ENCODE measurements around the gene TSPO2. TPM values are rescaled to one million over a fixed set of nuclear protein-coding genes. Genes with fewer than 3 reads are reported as not detected.

Gene TSPO2
- total and polyA plus RNA-seq, 2 of the 13 experiments (the other 11 are each of a cell fraction or from before 2014, with no cell fraction given), result 0.55 TPM; not detected in 1

DNA sequence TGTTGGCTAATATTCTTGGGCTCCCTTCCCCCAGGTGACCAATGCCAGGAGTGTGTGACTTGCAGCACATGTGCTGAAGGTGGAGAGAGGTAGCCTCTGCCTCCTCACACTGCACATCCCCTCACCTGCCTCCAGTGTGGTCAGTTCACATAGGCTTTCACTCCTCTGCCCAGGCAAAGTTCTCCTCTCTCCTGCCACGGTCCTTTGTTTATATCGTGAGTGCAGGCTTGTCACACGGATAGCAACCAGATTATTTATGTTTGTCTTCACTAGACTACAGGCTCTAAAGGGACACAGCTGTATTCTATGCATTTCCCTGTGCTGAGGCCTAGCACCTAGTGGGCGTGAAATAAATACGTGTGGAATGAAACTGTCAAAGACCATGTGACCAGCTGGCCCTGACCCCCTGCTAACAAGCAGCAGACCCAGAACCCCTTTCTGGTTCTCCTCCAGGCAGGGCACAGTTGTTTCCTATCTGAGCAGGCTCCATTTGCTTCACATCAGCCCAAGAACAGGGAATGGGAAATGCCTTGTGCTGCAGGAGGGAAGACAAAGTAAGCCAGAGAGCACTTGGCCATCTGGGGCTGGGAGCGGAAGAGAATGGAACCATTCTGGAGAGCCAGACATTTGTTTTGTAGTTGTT lies 45.6 kb upstream of the TSPO2 start (continued):
- TF ChIP-seq SMAD1 (CRISPR knock-in tag; IDR thresholded peaks at IDR 0.05; ENCODE audit: borderline replicate concordance, low read depth), result no peak
- no peak for TF ChIP-seq PHF21A (CRISPR knock-in tag; IDR thresholded peaks at IDR 0.05)
- peak; percentile 22 for TF ChIP-seq RBM22 (optimal IDR thresholded peaks at IDR 0.05; ENCODE audit: low read length)
- TF ChIP-seq BRD4 (CRISPR knock-in tag; IDR thresholded peaks at IDR 0.05), result 0 out of 2 replicates have a peak, but pooled peaks have one; percentile 12
- TF ChIP-seq, protein P1, sequence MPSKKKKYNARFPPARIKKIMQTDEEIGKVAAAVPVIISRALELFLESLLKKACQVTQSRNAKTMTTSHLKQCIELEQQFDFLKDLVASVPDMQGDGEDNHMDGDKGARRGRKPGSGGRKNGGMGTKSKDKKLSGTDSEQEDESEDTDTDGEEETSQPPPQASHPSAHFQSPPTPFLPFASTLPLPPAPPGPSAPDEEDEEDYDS (CRISPR knock-in tag; IDR thresholded peaks at IDR 0.05), result peak; percentile 7; the same call in 1 of the 2 replicates
- TF ChIP-seq YEATS4 (CRISPR knock-in tag; IDR thresholded peaks at IDR 0.05; ENCODE audit: borderline replicate concordance), result peak; percentile 59; the same call in 1 of the 2 replicates
- peak; percentile 71; the same call in 1 of the 2 replicates for TF ChIP-seq ZNF788 (CRISPR knock-in tag; IDR thresholded peaks at IDR 0.05; ENCODE audit: borderline replicate concordance)
- TF ChIP-seq ZNF777 (CRISPR knock-in tag; IDR thresholded peaks at IDR 0.05), result 0 out of 2 replicates have a peak, but pooled peaks have one; percentile 49
- TF ChIP-seq, protein P2, sequence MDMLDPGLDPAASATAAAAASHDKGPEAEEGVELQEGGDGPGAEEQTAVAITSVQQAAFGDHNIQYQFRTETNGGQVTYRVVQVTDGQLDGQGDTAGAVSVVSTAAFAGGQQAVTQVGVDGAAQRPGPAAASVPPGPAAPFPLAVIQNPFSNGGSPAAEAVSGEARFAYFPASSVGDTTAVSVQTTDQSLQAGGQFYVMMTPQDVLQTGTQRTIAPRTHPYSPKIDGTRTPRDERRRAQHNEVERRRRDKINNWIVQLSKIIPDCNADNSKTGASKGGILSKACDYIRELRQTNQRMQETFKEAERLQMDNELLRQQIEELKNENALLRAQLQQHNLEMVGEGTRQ (IDR thresholded peaks at IDR 0.05; ENCODE audit: low read depth, low read length), result no peak; the same call in 1 of the 2 replicates
- TF ChIP-seq, protein P2 (CRISPR knock-in tag; IDR thresholded peaks at IDR 0.05; ENCODE audit: borderline replicate concordance), result peak; percentile 62; the same call in 1 of the 2 replicates
- TF ChIP-seq ZNF274 (CRISPR knock-in tag; IDR thresholded peaks at IDR 0.05), result peak; percentile 63; the same call in 1 of the 2 replicates
- TF ChIP-seq MYC (CRISPR knock-in tag; IDR thresholded peaks at IDR 0.05; ENCODE audit: borderline replicate concordance), result peak; percentile 67; the same call in 1 of the 2 replicates
- TF ChIP-seq, protein P3, sequence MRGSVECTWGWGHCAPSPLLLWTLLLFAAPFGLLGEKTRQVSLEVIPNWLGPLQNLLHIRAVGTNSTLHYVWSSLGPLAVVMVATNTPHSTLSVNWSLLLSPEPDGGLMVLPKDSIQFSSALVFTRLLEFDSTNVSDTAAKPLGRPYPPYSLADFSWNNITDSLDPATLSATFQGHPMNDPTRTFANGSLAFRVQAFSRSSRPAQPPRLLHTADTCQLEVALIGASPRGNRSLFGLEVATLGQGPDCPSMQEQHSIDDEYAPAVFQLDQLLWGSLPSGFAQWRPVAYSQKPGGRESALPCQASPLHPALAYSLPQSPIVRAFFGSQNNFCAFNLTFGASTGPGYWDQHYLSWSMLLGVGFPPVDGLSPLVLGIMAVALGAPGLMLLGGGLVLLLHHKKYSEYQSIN (CRISPR knock-in tag; IDR thresholded peaks at IDR 0.05; ENCODE audit: borderline replicate concordance), result no peak
- TF ChIP-seq TAF1 (CRISPR knock-in tag; IDR thresholded peaks at IDR 0.05), result peak; percentile 36; the same call in 1 of the 2 replicates
- TF ChIP-seq PITX1 (CRISPR knock-in tag; IDR thresholded peaks at IDR 0.05), result 0 out of 2 replicates have a peak, but pooled peaks have one; percentile 19
- 0 out of 2 replicates have a peak, but pooled peaks have one; percentile 23 for TF ChIP-seq ETV6 (CRISPR knock-in tag; conservative IDR thresholded peaks at IDR 0.05)
- peak; percentile 62; the same call in 1 of the 2 replicates for TF ChIP-seq ZNF761 (CRISPR knock-in tag; conservative IDR thresholded peaks at IDR 0.05)
- TF ChIP-seq ZNF296 (CRISPR knock-in tag; conservative IDR thresholded peaks at IDR 0.05), result 0 out of 2 replicates have a peak, but pooled peaks have one; percentile 49
- TF ChIP-seq HOXA7 (CRISPR knock-in tag; IDR thresholded peaks at IDR 0.05), result no peak
- TF ChIP-seq ZNF550 (CRISPR knock-in tag; IDR thresholded peaks at IDR 0.05; ENCODE audit: borderline replicate concordance), result 0 out of 2 replicates have a peak, but pooled peaks have one; percentile 52
- peak; percentile 83 for TF ChIP-seq ZFX (CRISPR knock-in tag; IDR thresholded peaks at IDR 0.05; ENCODE audit: low read depth)
- no peak for TF ChIP-seq SETDB1 (CRISPR knock-in tag; IDR thresholded peaks at IDR 0.05; ENCODE audit: borderline replicate concordance)
- TF ChIP-seq ZSCAN29 (CRISPR knock-in tag; conservative IDR thresholded peaks at IDR 0.05), result 0 out of 2 replicates have a peak, but pooled peaks have one; percentile 18
- TF ChIP-seq EHMT2 (IDR thresholded peaks at IDR 0.05; ENCODE audit: borderline replicate concordance, low read depth, low read length), result 0 out of 2 replicates have a peak, but pooled peaks have one; percentile 51
- peak; percentile 20; the same call in 1 of the 2 replicates for TF ChIP-seq ZNF772 (CRISPR knock-in tag; IDR thresholded peaks at IDR 0.05)

All from HepG2 (cell line).